H54 (cell line): ENCODE measurements around the gene BMP4.

Experiments
- DNase-seq: peaks from one replicate; pipeline ENCODE4 v3.0.0; 2011; ENCODE audit warnings: low spot score, mixed read lengths; ENCODE audit not compliant: insufficient read length
- FAIRE-seq: peaks from 3 replicates; lab custom pipeline; 2011; peaks lifted over from hg19 to GRCh38; lab: Jason Lieb, UNC
- POLR2A ChIP-seq: IDR thresholded peaks from 2 replicates; pipeline ENCODE4 v1.6.1; 2011; ENCODE audit warnings: low read depth, mild to moderate bottlenecking, low read length

Gene BMP4

DNA sequence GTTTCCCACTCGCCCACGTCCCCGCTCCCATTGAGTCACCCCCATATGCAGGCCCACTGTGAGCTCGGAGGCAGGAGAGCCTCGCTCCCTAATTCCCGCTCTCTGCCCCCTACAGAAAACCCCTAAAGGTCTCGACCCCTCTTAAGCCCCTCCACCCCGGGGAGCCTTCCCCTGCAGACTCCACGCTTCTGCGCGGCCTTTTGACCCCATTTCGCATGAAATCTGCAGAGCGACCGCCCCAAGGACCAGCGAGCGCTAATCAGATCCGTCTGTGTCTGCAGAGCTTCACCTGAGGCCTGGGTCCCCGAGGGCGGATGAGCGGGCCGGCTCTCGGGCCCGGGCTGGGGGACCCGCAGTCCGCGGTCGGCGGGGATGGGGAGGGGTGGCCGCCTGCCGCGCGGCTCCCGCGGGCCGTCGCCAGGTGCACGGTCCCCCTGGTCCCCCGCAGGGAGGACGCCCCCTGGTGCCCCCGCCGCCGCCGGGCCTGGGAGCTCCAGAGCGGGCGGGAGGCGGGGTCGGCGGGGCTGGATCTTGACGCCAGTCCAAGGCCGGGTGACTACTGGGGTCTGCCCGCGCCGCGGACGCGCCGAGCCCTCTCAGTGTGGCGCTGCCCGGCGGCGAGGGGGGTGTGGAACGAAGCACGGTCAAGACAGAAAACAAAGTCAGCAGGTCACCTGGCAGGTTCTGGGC, 10.1 kb downstream of the BMP4 start:
- no peak for TF ChIP-seq POLR2A
- FAIRE-seq = no peak
- DNase-seq = no peak

GRCh38 chr14:53946071-53946403, 10.6 kb downstream of the BMP4 start:
- FAIRE-seq = no peak
- DNase-seq = no peak
- TF ChIP-seq POLR2A = no peak

GRCh38 chr14:53943751-53944083, 12.9 kb downstream of the BMP4 start:
- TF ChIP-seq POLR2A = no peak
- FAIRE-seq (no peak), DNase-seq (no peak)

DNA sequence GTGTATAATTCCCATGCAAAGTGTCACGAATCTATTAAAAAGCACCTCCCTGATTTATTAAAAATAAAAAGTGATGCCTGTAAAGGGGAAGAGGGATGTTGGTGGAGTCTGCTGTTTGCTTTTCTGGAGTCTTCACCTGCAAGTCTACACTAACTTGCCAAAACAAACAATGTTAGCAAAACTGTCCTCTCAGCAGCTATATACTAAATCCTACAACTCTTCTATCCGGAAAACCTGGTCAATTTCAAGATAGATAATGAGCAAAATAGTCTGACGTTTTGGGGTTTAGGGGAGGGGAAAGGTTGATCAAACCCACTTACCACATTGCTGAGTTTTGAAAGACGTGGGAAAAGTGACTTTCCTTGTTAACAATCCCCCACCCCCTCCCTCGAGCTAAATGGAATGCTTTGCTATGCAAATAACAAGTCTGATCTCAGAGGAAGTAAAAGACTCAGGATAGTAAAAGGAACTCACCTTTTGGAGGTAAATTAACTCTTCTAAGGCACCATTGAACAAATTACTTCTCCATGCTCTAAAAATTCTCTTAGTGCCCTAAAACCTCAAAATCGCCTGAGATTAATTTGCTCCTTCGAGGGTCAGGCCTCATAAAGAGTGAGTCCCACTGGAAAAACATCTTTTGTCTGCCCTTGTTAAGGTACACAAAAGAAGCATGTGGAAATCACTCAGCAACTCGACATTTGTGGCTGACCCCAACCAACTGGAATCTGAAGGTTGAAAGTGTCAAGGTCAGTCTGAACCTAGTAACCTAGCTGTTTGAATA, 13.5 kb downstream of the BMP4 start:
- FAIRE-seq = no peak
- DNase-seq = no peak
- no peak for TF ChIP-seq POLR2A

DNA sequence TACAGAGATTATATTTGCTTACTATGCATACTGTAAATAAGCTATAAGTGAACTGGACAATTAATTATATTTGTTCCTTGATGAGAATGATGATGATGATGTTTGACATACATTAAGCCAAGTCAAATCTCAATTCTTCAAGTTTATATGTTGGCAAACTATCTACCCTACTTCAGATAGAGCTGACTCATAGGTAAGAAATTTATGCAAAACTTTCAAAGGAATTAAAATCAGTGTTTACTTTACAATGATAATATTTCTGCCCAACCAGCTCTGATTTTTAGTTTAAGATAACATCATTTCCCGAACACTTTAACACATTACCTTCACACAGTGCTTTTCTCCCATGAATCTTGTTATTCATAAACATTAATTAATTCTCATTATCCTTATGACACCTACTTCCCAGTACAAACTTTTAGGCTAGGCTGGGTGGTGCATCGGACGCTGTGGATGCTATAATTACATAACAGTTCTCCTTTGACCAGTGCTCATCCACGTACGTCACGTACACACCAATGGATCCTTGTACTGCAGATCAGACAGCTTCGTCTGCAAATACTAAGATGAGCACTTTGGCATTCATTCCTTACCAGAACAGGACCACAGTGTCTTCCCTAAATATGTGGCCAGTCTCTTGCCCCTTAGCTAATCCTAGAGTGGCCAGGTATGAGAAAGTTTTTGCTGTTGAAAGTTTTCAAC, 18.3 kb downstream of the BMP4 start:
- no peak for DNase-seq
- no peak for FAIRE-seq
- no peak for TF ChIP-seq POLR2A

DNA sequence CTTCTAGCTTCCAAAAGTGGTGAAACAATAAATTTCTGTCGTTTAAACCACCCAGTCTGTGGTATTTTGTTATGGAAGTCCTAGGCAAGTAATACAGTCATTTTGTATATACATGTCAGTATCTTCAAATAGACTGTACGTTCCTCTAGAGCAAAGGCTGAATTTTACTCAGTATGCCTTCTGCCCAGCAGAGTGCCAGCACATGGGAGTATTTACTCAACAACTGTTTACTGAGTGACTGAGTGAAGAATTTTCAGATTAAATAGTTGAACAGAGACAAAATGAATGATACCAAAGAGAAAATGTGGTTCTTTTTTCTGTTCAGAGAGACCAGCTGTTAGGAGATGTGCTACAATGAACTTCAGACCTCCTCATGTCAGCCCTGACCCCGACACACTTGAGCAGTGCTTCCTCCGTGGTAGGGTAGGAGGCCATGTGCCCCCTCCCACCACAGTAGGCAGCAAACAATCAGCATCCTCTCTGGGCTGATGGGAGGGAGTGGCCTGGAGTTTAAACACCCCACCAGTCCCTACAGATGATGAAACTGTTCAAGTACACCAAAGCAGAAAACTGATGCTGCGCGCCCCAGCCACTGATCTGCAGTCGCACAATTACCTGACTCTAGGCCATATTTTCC, 21.7 kb downstream of the BMP4 start:
- FAIRE-seq (no peak), DNase-seq (no peak)
- TF ChIP-seq POLR2A = no peak

DNA sequence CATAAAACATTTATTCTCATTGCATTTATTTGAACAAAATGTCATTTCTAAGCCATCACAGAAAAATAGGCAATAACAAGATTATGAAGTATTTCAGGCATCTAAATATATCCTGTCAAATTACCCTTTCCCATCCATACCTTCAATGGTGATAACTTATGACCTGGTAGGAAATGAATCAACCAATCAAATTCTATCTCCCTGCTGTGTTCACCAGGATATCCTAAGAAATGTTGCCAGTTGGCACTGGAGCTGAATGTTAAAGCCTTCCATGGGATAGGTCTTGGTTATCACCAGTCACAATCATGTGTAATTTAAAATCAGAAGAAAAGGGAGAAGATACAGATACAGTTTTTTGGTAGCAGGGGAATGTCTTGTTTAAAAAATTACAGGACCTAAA, 23.7 kb downstream of the BMP4 start:
- TF ChIP-seq POLR2A = no peak
- FAIRE-seq (no peak), DNase-seq (no peak)

DNA sequence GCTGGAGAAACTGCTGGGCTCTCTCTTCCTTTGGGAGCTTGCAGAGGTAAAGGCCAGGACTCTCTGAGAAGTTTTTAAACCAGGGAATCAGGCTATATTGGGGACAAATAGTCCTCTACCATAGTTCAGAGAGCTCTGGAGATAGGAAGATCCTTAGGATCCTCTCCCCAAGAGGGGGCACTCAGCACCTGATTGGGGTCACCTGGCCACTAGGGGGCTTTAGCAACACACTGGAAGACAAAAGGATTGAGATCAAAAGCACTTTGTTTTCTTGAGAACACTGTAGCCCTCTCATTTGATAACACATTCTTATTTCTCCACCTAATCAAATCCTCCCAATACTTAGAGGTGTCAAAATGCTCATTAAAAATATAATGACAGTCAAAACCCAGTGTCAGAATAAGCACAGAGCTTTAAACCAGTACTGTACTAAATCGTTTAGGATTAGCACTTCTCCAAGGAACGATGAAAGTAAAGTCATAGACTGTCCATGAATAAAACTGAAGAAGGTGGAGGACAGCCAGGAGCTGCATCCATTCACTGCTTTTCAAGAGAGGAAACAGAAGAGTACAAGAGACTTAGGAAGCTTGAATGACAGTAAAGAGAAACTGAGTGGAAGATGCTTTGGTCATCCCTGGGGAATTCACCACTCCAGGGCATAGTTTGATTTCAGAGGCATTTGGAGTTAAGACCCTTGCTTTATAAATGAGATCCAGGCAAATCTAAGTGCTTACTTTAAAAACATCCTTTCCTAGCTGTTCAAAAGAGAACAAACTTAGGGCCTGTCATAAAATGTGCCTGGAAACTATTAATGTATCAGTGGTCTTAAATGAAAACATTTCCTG, 26.5 kb downstream of the BMP4 start:
- FAIRE-seq = no peak
- TF ChIP-seq POLR2A = no peak
- DNase-seq = no peak

GRCh38 chr14:53927171-53927570, 29.5 kb downstream of the BMP4 start:
- DNase-seq (no peak), FAIRE-seq (no peak)
- no peak for TF ChIP-seq POLR2A

DNA sequence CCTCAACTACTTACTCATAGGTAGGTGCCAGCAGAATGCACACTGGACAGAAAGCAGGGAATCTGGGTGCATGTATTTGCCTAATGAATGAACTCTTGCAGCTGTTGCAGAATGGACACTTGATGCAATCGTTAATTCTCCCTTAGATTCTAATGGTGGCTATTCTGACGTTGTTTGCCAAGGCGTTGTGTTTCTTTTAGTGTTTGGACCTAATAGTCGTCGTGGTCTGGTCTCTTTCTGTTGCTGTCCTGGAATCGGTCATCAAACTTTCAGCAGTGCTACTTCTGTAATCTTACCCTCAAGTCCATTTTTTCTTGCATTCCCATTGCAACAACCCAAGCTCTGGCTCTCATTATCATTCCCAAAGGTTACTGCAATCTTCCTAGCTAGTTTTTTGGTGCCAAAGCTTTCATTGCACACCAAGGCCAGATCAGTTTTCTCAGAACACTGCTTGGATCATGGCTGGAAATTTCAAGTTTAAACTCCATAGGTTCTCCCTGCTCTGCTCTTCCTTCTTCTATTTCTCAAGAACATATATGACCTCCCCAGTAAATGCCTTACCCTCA, 31.3 kb downstream of the BMP4 start:
- no peak for DNase-seq
- no peak for FAIRE-seq
- TF ChIP-seq POLR2A = no peak

GRCh38 chr14:53924753-53925152, 31.9 kb downstream of the BMP4 start:
- FAIRE-seq (peak; percentile 89), DNase-seq (no peak)
- TF ChIP-seq POLR2A = no peak

DNA sequence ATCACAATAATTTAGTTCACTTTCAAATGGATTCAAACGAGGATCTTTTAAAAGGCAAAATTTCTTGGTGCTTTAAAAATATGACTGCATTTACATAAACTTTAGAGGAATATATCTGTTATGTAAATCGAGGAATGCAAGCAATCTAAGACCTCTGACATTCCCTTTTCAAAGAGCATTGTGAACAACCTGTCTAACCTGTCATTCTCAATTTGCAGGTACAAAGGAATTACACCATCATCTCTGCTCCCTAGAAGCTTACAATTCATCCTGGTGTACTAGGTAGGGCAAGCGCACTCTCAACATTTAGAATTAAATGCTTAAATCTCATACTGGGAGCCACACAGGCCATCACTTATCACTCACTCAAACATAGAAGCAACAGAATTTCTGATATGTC, 35.6 kb downstream of the BMP4 start:
- DNase-seq (no peak), FAIRE-seq (no peak)
- no peak for TF ChIP-seq POLR2A

- TF ChIP-seq POLR2A = no peak
- DNase-seq (no peak), FAIRE-seq (no peak)
Observed at GRCh38 chr14:53916239-53916638, 40.4 kb downstream of the BMP4 start.
